HG02973 (cell line): Measurements from ENCODE around the gene PSD.
"Not testable (repeated sequence)": the region's sequence is repeated elsewhere in the genome, so short reads cannot be mapped to it uniquely, and the experiment has no call there.

Experiments used
- ATAC-seq: cut with Tn5 transposase; IDR thresholded peaks from one replicate; pipeline ENCODE4 v1.9.1; 2021; ENCODE audit warnings: moderate library complexity; ENCODE audit not compliant: unreplicated experiment

Gene PSD

DNA sequence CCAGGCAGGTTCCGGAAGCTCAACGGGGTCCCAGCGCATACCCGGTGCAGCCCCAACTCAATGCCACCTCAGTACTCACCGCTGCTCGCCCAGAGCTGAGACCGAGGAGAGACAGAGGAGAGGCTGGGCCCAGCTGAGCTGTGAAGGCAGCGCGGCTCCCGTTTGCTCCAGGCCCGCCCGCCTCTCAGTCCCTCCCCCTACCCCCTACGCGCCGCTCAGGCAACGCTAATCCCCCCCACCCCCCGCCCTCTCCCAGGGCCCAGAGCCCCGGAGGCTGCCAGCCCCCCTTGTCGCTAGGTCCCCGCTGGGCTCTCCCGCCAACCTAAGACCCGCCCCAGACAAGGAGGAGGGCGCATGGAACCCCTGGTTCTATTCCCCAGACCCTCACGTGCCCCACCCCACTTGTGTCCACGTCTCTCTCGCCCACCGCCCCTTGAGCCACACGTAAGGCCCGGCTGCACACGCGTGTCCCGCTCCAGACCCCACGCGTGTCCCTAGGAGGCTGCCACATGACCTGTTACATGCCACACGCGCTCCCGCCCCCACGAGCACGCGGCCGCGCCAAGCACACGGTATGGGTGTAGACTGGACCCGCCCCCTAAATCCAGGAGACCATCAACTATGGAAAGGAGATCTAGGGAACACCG is at the start of gene PSD:
Gene PSD (minus strand): TSS at position 164 of the 647 bp plus-strand sequence. CDS start 1,747 bp downstream, outside the sequence.
- no peak for ATAC-seq

DNA sequence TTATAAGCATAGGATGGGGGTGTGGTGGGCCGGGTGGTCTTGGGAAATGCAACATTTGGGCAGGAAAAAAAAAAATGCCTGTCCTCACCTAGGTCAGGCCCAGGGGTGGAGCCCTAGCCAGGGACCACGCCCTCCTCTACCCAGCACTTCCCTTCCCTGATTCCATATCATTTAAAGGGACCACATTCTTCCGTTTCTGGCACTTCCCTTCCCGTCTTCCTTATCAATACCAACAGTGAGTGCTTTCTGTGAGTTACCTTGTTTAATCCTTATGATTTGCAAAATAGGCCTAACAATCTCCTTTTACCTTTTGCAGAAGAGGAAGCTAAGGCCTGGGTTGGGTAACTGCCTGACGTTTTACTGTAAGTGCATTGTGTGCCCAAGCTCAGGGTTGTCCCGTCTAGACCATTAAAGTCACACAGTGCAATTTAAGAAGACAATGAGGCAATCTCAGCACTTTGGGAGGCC is 49.4 kb upstream of the PSD start:
- ATAC-seq, result no peak

DNA sequence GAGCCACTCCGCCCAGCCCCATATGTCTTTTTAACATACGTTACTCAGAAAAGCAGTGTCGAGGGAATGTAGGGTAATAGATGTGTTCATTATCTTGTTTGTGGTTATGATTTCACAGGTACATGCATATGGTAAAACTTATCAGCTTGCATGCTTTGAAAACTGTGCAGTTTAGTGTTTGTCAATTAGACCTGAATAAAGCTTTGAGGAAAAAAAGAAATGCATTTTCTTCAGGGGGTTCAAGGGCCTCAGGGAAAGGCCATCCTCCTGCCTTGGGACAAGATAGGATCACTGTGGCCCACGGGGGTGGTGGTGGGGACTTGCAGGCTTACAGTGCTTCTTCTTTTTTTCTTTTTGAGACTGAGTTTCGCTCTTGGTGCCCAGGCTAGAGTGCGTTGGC is 48.7 kb upstream of the PSD start:
- ATAC-seq, result no peak

DNA sequence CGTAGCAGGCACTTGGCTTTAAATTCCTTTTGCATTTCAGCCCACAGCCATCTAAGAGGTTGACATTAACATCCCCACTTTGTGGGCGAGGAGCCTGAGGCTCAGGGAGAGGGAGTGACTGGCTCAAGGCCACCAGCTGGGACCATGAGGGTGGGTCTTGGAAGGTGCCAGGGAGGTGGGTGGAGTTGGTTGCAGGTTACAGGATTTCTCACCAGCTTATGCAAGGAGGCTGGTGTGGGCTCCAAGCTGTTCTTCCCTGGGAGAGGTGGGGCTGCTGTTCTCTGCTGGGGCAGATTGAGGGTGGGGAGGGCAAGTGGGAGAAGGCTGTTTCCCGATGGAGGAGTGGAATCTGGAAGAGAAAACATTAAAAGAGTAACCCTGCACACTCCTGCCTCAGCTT is 46.9 kb upstream of the PSD start:
- no peak for ATAC-seq

DNA sequence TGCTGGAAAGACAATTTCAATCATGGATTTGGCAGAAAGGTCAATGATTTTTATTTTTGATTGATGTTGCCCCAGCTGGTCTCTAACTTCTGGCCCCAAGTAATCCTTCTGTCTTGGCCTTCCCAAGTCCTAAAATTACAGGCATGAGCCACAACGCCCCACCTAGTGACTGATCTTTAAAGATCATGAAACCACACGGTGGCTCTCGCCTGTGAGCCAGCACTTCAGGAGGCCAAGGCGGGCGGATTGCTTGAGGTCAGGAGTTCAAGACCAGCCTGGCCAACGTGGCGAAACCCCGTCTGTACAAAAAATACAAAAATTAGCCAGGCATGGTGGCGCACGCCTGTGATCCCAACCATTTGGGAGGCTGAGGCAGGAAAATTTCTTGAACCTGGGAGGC is 45.4 kb upstream of the PSD start:
- ATAC-seq, result no peak

DNA sequence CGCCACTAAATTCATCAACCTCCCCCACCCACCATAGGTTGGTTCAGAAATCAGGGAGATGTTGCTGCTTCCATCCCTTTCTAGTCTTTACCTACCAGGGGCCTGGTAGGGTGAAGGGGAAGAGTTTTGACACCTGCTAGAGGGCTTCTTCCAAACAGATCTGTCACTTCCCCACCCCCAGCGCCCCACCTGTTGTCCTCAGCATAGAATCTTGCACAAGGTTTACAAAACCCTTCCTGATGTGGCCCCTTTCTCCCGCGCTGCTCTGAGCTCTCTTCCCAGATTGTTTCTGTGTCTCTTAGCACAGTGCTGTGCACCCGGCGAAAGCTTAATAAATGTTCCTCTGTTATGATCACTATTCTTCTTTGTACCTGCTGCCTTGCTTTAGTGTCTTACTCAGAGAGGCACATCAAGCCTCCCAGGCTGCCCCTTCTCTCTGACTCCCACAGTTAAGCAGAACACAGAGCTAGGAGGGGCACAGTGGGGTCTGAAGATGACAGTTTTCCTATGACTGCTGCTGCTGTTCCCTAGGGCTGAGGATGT is 44.0 kb upstream of the PSD start:
- no peak for ATAC-seq

DNA sequence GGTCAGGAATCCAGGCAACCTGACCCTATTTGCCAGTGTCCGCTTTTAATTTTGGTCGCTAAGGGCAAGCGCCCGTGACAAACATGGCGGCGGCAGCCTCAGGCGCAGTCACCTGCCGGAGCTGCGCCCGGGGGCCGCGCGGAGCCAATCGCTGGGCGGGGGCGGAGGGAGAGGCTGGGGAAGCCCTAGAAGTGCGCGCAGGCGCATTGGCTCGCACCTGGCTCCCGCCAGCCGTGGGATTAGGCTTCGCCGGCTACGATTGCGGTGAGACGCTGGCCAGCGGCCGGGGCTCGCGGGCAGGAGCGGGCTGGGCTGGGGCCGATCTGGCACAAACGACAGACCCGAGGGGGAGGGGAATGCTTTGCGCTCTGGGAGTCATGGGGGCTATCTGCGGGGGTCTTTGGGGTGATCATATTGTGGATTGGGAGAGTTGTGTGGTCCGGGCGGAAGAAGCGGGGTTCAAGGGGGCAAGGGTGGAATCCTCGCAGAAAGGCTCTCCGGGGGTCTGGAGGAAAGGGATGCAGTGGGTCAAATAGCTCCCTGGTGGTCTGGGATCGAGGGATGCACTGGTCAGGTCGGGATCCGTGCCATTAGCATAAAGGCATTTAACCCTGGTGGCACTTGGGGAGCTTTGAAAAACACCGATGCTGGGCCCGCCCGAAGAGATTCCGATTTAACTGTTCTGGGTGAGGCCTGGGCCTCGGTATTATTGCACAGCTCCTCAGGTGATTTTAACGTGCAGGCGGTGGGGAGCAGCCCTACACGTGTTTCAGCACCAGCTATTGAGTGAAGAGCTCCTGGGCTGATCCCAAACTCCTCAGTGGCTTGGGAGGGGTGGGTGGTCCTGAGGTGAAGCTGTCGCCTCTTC is 42.8 kb upstream of the PSD start:
- ATAC-seq, result peak; percentile 64

DNA sequence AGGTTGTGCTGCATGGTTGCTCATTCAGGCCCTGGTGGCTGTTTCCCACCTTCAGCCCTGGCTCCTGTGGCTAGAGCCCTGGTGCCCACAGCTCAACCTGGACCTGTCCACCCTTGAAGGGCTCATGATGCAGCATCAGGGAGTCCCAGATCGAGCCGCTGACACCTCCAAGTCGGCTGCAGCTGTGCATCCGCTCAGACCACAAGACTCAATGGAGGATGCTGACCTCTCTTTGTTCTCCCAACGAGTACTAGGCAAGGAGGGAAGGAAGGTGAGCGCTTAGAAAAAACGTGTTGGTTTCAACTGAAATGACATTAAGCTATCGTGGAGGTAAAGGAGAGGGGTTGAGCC is 42.2 kb upstream of the PSD start:
- ATAC-seq, result no peak

DNA sequence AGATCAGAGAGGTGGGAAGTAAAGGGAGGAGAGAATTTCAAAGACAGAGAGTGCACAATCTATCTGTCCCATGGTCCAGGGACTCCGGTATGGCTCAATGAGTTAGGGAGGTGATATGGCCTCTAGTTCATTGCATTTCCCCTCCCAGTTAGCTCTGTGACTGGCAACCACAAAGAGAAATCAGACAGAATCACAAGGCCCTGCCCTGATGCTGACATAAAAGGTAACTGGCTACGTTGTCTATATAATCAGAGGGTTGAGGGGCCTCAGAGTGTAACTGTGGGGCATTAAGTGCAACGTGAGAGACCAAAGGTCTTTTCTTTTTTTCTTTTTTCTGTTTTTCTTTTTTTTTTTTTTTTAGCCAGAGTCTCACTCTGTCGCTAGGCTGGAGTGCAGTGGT is 40.1 kb upstream of the PSD start:
- ATAC-seq, result no peak

DNA sequence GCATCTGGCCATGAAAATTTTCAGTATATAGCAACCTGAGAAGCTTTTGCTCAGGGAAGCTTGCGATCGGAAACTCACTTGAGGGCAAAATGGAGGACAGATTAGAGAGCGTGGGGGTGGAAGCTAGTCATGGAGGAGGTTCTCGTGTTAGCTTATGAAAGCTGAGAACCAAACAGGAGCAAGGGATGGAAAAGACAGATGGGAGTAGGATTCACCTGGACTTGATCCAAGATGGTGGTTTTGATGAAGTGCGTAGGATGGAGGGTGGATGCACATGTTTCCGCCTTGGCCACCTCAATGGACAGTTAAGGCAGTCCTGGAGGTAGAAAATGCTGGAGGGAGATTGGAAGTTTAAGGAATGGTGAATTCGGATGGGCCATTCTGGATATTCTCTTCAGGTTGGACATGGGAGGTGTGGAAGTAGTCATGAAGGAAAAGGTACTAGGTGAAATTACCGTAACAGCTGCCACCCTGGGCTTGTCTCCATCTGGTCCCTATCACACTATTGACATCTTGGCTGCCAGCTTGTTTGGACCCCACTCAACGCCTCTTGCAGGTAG is 39.1 kb upstream of the PSD start:
- ATAC-seq, result no peak

DNA sequence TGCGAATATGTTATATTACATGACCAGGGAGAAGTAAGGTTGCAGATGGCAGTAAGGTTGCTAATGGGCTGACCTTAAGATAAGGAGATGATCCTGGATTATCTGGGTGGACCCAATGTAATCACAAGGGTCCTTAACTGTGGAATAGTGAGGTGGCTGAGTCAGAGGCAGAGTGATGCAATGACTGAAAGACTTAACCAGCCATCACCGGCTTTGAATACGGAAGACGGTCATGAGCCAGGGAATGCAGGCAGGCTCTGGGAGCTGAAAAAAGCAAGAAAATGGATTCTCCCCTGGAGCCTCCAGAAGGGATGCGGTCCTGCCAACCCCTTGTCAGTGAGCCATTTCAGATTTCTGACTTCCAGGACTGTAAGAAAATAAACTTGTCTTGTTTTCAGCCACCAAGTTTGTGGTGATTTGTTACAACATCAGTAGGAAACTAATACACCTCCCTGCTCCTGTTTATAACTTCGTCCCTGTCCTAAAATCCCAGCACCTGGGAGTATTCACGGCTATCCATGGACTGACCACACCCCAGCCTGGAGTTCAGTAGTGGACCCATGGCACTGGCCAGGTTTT is 37.4 kb upstream of the PSD start:
- ATAC-seq, result no peak

DNA sequence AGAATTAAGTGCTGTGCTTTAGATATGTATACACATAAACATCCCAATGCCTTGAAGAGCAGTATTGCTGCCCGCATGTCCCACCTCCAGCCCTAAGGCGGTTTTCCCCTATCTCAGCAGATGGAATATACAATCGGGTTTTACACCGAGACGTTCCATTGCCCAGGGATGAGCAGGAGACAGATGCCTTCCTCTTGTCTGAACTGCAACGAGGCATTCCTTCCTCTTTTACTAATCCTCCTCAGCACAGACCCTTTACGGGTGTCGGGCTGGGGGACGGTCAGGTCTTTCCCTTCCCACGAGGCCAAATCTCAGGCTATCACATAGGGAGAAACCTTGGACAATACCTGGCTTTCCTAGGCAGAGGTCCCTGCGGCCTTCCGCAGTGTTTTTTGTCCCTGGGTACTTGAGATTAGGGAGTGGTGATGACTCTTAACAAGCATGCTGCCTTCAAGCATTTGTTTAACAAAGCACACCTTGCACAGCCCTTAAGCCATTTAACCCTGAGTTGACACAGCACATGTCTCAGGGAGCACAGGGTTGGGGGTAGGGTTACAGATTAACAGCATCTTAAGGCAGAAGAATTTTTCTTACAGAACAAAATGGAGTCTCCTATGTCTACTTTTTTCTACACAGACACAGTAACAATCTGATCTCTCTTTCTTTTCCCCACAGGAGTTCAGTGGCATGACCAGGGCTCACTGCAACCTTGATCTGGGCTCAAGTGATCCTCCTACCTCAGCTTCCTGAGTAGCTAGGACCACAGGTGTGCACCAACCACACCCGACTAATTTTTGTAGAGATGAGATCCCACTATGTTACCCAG is 36.3 kb upstream of the PSD start:
- not testable (repeated sequence) for ATAC-seq

DNA sequence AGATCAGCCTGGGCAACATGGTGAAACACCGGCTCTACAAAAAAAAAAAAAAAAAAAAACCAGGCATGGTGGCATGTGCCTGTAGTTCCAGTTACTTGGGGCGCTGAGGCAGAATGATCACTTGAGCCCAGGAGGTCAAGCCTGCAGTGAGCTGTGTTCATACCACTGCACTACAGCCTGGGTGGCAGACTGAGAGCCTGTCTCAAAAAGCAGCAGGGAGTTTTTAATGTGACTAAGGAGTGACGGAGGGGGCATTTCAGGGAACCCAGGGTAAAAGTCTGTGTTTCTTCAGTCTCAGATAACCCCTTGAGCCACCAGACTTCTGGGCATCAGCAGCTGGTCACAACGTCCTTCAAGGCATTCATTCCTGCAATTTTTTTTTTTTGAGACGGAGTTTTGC is 34.9 kb upstream of the PSD start:
- ATAC-seq, result no peak

DNA sequence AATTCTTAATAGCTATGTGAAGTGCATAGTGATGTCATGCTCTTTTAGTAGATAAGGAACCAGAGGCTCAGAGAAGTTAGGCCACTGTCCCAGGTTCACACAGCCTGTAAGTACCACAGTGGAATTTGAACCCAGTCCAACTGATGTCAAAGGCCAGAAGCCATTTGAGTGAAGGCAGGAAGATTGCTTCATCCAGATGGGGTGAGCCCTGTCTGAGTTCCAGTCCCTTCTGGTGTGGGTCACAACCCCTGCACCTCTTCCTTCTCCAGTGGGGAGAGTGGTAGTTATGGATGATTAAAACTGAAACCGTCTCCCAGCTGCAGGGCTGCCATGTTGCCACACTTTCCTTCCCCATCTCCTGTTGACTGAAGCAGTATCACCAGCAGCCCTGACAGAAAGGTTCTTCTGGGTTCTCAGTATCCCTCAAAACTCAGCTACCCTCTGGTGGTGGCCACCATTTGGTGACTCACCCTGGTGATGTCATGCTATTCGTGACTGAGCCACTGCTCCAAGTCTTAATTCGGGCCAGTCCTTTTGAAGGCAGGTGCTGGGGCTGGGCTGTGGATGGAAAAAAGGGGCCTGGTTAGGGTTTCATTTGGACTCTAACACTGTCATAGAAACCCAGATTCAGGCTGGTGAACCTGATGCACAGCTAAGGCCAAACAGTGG is 34.2 kb upstream of the PSD start:
- ATAC-seq, result no peak

DNA sequence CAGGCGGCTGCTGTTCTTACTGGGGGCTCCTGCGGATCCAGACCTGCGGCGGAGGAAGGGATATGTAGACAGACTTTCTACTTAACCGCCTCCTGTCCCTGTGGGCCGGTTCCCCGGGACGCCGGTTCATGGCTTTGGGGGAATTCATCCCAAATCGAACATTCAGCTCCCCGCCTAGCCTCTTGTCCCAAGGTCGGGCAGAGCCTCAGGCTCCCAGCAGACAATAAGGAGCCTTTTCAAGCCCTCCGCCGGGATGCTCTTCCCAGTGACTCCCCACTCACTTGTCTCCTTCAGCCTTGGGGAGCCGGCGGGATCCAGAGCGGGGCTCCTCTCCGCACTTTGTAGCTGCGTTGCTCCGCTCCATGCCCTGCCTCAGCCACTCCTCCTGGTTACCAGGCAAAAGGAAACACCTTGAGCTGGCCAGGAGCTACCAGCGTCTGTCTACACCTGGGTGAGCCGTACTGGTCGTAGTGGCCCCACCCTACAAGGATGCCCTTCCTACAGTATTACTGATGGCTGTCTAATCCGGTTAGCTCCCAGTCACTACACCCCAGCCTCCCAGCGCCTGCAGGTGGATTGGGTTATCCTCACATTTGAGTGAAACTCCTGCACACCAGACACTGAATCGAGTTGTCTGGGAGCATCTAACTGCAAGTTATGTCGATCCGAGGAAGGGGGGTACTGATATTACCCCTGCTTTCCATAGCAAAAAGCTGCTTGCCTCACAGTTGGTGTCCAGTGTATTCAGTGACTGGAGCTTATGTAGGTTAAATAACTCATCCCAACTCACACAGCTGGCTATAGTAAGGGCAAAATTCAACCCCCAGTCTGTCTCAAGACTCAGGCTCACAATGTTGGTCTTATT is 32.8 kb upstream of the PSD start, which contains the start of gene C10orf95:
Gene C10orf95 (minus strand): TSS at position 439 of the 865 bp plus-strand sequence. CDS start 450 bp downstream, outside the sequence.
- no peak for ATAC-seq

DNA sequence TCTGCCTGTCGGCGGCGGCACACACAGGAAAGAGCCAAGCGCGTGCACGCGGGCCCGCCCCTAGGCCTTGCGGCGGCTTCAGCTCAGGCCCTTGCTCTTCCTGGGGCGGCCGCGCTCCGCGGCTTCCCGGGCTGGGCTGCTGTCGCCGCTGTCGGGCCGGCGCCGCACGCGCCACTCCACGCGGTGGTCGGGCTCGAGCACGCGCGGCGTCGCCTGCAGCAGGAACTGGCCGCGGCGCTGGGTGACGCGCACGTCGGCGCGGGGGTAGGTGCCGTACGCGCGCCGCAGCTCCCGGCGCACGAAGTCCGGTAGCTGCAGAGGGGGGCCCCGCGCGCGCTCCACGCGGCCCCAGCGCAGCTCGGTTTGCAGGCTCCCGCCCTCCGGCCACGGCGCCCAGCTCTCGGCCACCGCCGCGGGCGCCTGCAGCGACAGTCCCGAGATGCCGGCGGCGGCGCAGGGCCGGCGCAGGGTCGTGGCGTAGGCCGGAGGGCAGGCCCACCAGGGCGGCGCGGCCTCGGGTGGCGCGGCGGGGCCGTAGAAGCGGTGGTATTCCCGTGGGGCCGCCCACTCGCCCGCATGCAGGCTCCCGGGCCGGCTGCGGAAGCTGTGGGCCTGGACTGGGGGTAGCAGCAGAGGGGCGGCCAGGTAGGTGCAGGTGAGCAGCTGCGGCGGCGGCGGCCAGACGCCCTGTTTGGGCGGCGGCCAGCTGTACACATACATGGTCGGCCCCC is 32.0 kb upstream of the PSD start:
- peak; percentile 64 for ATAC-seq

DNA sequence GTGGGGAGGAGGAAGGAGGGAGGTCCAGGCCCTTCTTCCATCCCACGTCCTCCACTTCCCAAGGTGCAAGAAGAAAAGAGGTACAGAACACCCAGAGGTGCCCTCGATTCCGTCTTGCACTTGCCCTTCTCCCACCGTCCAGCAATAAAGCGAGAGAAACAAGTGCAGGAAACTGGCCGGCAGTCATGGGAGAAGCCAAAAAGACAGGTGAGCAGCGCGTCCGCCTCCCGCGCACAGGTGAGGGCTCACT is 31.5 kb upstream of the PSD start:
- peak; percentile 1 for ATAC-seq

DNA sequence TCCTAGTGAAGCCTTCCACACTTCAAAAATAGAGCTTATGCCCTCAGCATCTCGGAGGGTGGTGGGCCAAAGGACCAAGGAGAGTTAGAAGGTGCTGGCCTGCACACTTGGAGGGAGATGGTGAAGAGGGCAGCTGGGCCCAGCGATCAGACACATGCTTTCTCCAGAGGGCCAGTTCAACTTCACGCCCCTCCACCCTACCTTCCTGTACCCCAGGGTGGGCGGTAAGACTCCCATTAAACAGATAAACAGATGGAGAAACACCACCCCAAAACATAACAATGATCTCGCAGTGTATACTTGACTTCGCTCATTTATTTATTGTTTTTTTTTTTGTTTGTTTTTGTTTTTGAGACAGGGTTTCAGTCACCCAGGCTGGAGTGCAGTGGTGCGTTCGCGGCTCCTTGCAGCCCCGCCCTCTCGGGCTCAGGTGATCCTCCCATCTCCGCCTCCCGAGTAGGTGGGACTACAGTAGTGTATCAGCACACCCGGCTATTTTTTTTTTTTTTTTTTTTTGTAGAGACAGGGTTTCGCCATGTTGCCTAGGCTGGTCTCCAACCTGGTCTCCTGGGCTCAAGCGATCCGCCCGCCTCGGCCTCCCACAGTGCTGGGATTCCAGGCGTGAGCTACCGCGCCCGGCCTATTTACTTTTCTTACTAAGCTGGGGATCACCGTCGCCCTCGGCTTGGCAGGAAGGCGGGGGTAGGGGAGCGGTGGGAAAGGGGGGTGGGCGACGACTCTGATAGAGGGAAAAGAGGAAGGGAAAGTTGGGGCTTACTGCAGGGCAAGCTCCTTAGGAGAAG is 30.9 kb upstream of the PSD start:
- ATAC-seq, result peak; percentile 43
